GM18951 (cell line): ENCODE data around the gene STXBP6.

ENCODE experiments used
- POLR2A ChIP-seq: IDR thresholded peaks from 4 replicates; pipeline ENCODE4 v1.6.1; 2011; ENCODE audit warnings: mild to moderate bottlenecking; ENCODE audit not compliant: insufficient read length, insufficient read depth; ENCODE audit errors: extremely low read depth
- in situ Hi-C: fragments of 300-500 bp; cut with MboI; formaldehyde crosslinking; loops from one replicate; pipeline ENCODE4 v1.12.0; 2022; ENCODE audit warnings: low sequenced_read_pairs, mixed read lengths, inconsistent platforms; ENCODE audit not compliant: unreplicated experiment

Gene STXBP6

DNA sequence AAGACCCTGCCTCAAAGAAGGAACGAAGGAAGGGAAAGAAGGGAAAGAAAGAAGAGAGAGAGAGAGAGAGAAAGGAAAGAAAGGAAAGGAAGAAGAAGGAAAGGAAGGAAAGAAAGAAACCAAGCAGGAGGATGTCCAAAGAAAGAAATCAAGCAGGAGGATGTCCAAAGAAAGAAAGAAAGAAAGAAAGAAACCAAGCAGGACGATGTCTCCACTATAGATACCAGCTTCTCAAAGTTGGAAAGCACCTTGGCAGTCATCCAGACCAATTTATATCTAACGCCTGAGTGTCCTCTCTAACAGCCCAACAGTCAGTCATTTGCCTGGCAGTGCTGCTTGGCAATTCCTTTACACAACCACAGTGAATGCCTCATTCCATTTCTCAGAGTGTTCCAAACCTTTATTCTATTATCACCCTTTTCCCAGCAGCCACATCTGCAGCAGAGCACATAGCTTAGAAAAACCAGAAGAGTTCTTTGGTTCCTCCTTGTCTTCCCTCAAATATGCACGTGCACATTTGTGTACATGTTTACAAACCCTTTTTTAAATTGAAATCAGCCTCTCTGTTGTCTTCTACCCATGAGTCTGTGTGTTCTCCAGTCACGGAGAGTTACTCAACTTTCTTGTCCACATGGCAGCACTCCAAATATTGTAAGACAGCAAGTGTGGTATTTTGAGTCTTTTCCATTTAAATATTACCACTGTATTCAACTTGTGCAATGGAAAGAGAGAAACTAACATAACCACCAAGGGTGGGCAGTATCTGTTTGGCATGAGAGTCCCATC is 138.4 kb downstream of the STXBP6 start:
- no peak for TF ChIP-seq POLR2A
- in situ Hi-C loops = no loop called here

DNA sequence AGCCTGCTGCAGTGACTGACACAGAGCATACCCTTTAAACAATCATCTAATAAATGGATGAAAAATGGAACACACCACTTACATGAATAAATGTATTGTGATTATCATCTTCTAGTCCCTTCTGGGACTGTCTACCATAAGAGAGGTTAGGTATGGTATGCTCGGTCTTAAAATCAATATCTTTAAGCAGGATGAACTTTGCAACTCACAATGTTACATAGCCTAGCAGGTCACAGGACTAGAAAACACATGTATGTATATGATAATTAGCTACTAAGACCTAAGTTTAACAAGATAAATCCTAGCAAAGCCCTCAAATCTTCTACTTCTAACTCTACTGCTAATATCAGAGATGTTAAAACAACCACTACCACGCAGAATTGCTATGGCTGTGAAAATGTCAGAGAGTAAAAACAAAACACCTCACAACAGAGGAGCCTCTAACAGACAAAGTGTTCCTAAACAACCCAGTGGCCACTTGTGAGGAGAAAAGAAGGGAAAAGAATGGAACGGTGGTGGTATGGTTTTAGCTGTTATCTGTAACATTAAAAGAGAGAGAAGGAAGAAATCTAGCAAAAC is 139.4 kb downstream of the STXBP6 start:
- TF ChIP-seq POLR2A = no peak
- in situ Hi-C loops = no loop called here

DNA sequence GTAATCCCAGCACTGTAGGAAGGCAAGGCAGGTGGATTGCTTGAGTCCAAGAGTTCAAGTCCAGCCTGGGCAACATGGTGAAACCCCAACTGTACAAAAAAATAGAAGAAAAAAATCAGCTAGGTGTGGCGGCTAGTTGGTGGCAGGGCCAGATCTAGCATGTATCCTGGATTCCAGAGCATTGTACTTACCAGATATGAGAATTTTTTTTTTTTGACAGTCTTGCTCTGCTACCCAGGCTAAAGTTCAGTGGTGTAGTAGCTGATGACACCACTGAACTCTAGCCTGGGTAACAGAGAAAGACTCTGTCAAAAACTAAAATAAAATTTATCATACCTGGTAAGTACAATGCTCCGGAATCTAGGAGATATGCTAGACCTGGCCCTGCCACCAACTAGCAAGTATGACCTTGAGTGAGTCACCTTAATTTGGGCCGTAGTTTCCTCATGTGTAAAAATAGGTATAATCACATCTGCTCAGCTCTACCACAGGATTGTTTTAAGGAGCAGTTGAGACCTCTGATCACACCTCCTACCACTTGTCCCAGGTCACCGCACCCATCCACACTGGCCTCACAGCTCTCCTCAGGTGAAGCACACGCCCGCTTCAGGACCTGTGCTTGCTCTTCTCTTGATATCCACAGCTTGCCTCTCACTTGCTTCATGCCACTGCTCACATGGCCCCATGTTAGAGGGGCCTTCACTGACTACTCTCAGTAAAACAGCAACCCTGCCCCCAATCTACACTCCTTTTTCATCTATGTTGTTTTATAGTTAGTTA is 140.2 kb downstream of the STXBP6 start:
- in situ Hi-C loops = no loop called here
- TF ChIP-seq POLR2A = no peak

DNA sequence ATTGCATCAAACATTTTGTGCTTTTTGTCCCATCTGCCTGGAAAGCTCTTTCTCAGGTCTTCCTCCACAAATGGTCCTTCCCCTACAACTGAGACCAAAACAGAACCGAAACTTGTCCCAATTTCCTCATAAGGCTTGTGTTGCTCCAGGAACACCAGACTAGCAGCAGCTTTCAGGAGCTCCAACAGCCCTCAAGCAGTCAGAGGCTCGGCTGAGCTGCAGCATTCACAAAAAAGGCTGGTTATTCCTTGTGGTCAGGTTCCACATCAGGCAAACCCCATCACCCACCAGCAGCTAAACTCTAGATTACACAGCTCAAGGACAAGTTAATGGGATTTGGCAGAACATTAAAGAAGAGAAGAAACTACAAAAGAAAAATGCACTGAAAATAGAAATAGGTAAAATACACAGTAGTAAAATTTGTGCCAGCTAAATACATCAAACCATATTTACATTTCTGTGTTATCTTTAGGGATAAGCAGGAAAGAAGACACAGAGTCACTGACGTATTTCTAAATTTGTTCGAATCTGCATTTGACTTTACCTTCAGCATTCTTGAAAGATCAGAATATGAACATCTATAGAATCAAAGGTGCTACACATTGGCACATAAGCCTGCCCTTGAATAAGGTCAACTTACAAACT is 141.2 kb downstream of the STXBP6 start:
- TF ChIP-seq POLR2A = no peak
- in situ Hi-C loops = no loop called here

DNA sequence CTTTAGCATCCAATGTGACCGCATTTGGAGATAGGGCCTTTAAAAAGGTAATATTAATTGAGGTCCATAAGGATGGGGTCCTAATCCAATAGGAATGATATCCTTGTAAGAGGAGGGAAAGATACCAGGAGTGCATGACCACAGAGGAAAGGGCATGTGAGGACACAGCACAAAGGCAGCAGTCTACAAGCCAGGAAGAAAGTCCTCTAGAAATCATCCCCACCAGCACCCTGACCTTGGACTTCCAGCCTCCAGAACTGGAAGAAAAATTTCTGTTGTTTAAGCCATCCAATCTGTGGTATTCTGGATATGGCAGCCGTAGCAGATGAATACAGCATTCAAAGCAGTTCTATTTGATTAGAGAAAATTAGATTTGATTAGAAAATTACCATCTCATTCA is 145.4 kb downstream of the STXBP6 start:
- no peak for TF ChIP-seq POLR2A
- in situ Hi-C loops = no loop called here

DNA sequence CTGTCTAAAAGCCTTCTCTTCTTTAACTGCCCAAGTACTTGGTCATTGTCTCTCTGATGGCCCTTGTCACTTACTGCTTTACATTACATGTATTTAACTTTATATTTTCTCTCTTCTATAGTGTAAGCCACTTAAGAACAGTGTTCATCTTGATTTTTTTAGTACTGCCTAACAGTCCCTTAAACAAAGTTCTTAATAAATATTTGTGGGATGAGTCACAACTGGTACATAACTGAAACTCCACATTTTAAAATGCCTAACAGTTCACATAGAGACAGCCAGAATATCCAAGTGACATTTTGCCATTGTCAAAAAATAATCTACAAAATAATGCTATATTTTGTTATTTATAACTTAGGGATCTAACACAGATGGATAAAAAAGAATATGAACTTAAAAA is 146.6 kb downstream of the STXBP6 start:
- TF ChIP-seq POLR2A = no peak
- in situ Hi-C loops = no loop called here

DNA sequence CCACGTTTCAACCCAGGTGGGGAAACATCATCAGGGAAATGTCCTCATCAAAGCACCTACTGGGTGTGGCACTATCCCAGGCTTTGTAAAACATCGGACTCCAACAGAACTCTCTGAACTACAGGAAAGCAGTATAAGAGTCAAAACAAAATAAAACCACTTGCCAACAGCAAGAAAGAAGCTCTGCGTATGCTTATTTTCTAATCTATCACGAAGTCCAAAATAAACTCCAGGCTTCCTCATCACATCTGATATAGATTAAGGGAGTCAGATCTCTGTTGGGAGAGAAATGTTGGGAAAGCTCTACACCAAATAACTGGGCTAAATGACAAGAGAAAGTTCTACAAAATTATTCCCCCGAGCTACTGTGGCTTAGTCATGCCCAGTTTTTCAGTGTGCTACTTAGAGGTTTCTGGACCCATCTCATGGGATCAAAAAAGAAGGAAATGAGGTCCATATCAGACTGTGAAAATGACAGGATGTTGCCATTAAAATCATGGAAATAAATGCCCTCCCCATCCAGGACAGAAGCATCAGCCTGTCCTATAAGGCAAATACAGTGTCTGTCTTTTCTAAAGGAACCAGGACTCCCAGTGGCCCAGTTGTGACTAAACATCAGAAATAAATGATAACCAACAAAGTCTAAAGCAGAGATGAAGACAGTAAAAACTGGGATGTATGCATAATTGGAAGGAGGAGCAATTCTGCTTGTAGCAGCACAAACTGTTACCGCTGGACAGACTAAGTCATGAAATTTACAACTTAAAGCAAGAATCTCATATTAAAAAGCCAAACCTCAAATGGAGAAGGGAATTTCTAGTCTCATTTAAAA is 149.5 kb downstream of the STXBP6 start:
- in situ Hi-C loops = no loop called here
- TF ChIP-seq POLR2A = no peak

DNA sequence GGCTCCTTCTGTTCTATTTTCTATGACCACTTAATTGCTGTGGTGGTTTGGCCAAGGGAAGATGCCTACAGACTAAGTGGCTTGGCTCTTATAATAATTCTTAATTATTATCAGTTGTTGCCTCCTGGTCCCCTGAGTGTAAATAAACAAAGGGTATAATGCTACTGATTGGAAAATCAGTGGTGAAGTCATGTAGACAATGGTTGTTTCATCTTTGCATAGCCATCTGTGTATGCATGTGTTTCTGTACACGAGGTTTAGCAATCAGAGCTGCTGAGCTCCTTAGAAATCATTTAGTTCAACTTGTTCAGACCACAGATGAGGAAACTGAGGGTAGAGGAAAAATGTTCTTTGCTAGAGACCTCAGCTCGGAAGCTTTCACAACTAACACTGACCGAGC is 152.2 kb downstream of the STXBP6 start:
- in situ Hi-C loops = no loop called here
- TF ChIP-seq POLR2A = no peak

DNA sequence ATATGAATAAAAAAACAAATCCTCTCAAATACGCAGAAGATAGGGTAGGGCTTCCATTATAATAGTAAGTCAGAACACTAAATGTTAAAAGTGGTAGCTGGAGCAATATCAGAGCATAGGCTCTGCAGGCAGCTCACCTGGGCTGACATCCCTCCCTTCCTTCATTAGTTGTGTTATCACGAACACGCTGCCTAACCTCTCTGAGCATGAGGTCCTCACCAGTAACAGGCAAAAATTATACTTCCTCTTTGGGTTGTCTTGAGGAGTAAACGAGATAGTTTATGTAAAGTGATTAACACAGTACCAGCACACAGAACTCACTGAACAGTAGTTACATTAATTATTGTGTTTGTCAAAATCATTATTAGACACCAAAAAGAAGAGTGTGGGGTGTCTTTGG is 154.3 kb downstream of the STXBP6 start:
- TF ChIP-seq POLR2A = no peak
- in situ Hi-C loops = no loop called here

DNA sequence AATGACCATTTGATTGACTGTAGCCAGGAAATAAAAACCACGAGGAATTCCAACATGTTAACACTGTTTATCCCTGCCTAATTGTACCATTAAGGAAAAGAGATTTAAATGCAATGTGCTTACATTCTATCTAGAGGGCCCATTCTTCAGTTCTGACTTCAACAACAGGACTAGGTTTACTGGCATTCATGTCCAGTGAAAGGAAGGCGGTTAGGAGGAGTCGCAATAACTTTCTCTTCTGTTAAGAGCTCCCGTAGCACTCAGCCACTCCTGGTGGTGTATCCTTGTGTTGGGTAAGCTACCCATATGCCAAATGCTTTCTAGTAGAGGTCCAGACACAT is 154.7 kb downstream of the STXBP6 start:
- in situ Hi-C loops = no loop called here
- TF ChIP-seq POLR2A = no peak

DNA sequence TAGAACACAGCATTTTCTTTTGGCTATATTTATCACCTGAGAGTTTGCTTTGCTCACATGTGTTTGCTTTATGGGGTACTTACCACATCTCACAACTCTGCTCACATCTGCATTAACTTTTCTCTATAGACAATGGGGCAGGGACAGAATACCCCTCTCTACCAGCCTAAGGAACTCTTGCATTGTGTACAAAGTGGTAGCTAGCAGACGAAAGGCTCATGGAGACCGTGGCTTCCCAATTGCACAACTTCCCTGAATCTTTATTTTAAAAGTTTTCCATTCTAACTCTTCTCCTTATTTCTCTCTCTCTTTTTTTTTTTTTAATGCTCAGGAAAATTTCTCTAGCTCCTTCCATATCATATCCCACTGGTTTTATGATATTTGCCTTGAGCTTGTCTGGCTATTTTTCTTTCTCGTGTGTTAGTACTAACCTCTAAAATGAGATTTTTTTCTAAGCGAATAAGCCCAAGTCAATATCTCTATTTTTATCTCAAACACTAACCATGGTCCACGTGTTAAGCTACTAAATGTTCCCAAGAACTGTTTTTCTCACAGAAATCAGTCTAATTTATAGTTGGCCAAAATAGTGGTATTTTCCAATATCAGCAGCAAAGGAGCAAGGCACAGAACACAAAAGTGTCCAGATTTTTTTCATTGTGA is 155.2 kb downstream of the STXBP6 start:
- in situ Hi-C loops = no loop called here
- TF ChIP-seq POLR2A = no peak

DNA sequence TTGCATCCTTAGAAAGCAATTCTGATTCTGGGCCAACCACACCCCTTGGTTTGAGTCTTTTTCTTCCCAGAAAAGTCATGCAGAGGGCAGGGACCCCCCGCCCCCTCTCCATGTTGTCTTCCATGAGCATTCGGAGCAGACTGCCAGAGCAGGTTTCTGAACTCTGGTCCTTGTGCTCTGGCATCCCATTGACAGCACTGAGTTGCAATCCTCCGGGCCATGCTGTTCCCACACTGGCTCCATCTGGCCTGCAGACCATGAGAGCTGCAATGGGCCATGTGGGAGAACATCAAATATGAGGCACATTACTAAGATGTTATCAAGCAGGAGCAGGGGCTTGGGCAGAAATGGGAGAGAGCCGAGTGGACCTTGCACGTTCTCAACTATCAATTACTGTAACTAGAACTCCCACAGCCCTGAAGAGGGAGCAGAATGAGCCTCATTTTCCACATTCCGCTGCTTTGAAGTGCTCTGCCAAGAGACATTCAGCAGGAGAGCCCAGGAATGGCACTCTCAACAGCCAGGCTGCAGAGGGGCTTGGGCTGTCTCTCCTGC is 157.4 kb downstream of the STXBP6 start:
- TF ChIP-seq POLR2A = no peak
- in situ Hi-C loops = no loop called here

DNA sequence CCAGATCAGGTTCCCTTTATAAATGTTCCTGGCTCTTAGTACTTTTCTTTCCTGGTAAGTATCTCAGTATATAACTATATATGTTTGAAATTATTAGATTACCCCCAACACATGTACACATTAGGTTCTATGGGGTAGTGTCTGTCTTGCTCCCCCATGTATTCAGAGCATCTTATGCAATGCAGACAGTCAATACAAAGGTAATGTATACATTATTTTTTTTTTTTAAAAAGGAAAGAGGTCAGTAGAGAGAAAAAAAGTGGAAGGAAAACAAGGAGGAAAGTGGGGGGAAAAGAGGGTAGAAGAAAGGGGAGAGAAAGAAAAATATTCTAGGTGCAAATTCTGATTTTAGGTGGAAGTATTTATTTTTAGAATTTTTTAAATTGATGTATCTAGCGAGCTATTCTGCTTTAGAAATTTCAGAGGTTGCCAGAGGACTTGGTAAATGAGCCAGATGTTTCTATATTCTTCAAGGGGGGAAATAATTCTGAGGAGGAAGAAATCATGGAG is 157.9 kb downstream of the STXBP6 start:
- TF ChIP-seq POLR2A = no peak
- in situ Hi-C loops = no loop called here
